ENCODE results near the gene NME4.

NME4 gene

DNA sequence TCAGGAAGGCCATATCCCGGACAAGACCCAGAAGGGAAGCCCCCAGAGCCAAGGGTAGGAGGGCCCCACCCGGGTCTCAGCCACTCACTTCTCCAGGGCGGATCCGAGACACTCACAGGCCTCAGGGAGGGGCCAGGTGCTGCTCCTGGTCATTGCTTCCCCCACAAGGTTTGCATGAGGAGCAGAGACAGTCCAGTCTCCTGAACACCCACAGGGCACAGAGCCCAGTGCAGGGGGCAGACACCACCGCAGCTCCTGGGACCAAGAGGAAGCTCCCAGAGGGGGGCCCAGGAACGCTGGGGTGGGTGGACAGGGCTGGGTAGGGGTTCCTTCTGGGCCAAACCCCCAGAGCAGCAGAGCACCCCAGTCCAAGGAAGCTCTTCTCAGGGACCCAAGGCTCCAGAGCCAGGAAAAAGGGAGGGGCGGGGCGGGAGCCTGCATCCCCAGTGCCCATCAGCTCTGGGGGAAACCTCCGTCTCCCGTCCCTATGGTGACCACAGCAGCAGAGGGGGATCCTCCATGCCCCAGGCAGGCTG is 26.0 kb upstream of the NME4 start:
- DNase-seq (ENCODE audit: extremely low read depth, low read depth) = no peak
- TF ChIP-seq, protein P1, sequence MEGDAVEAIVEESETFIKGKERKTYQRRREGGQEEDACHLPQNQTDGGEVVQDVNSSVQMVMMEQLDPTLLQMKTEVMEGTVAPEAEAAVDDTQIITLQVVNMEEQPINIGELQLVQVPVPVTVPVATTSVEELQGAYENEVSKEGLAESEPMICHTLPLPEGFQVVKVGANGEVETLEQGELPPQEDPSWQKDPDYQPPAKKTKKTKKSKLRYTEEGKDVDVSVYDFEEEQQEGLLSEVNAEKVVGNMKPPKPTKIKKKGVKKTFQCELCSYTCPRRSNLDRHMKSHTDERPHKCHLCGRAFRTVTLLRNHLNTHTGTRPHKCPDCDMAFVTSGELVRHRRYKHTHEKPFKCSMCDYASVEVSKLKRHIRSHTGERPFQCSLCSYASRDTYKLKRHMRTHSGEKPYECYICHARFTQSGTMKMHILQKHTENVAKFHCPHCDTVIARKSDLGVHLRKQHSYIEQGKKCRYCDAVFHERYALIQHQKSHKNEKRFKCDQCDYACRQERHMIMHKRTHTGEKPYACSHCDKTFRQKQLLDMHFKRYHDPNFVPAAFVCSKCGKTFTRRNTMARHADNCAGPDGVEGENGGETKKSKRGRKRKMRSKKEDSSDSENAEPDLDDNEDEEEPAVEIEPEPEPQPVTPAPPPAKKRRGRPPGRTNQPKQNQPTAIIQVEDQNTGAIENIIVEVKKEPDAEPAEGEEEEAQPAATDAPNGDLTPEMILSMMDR (IDR thresholded peaks at IDR 0.05; ENCODE audit: low read depth, low read length) = no peak

DNA sequence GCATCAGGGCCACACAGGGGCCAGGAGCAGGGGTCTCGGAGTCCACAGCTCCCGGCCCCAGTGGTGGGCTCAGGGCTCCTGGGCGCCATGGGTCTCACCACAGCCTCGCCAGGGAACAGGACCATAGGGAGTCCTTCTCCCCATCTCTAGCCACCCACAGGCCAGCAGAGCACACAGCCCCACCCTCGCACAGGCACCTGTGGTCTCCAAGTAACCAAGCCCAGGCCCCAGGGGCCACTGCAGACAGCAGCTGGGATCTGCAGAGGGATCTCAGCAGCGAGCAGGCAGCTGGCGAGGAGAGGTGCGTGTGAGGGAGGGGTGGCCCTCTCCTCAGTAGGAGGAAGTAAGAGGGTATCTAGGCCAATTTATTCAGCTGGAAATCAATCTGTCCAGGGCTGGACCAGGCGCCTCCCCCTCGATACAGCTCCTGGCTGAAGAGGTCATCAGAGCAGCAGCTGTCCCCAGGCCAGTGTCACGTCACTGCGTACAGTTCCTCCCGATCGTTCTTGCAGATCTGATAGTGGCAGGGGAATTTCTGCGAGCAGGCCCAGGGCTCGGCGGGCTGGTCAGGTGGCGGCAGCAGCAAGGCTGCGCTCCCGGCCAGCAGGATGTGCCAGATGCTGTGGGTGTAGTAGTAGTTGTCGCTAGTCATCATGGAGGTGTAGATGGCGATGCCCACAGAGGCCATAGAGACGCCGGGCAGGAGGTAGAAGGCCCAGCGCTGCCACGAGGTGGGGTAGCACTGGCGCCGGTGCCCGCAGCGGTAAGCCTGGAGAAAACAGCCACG is 25.3 kb upstream of the NME4 start:
- DNase-seq (ENCODE audit: extremely low read depth, low read depth) = no peak

DNA sequence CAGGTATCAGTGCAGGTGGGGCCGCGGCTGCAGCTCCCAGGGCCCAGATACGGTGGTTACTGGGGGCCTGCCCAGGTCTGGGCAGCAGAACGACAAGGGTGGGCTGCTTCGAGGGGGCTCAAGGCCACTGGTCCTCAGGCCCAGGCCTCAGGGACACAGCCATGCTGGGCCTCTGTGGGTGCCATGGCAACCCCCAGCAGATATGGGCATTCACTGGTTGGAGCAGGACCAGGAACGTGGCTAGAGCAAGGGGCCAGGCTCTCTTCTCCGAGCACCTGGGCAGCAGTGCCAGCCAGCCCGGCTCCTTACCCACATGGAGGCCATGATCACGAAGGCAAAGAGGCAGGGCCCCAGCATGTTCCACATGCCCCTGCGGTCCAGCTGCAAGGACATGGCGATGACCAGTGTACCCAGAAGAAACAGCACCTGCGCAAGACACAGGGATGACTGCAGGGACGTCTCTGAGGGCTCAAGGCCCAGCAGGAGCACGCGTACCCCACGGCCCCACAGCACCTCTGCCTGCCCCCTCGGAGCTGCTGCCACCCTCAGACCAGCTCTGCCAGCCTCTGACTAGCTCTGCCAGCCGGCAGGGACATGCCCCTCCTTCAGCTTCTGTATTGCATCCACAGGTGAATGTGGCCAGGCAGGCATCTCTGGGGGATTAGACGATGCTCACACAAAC is 24.6 kb upstream of the NME4 start:
- TF ChIP-seq, protein P1 (IDR thresholded peaks at IDR 0.05; ENCODE audit: low read depth, low read length) = no peak
- no peak for DNase-seq (ENCODE audit: extremely low read depth, low read depth)

More for the DNA sequence above, 25.3 kb upstream of the NME4 start:
- TF ChIP-seq, protein P1 (IDR thresholded peaks at IDR 0.05; ENCODE audit: low read depth, low read length) = no peak

DNA sequence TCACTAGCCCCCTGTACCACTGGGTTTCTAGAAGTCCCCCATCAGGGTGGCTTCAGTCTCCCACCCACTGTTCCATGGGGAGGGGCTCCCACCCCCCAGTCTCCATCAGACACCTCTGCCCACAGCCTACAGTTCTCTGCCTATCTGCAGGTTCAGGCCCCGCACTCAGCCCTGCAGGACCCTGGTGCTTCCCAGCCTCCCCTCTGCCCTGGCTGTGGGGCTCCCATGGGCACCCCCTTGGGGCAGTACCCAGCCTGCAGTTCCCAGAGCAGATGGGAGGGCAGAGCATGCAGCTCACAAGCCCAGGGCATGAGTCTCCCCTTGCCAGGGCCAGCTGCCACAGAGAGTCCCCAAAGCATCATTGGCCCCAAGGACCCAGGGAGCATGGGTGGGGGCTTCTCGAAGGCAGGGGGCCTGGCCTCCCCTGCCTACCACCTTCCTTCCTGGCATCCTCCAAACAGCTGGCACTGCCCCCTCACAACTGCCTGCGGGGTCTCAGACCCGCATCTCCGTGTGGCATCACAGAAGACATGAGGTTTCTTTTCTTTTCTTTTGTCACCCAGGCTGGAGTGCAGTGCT is 23.9 kb upstream of the NME4 start:
- TF ChIP-seq, protein P1 (IDR thresholded peaks at IDR 0.05; ENCODE audit: low read depth, low read length) = no peak
- no peak for DNase-seq (ENCODE audit: extremely low read depth, low read depth)

DNA sequence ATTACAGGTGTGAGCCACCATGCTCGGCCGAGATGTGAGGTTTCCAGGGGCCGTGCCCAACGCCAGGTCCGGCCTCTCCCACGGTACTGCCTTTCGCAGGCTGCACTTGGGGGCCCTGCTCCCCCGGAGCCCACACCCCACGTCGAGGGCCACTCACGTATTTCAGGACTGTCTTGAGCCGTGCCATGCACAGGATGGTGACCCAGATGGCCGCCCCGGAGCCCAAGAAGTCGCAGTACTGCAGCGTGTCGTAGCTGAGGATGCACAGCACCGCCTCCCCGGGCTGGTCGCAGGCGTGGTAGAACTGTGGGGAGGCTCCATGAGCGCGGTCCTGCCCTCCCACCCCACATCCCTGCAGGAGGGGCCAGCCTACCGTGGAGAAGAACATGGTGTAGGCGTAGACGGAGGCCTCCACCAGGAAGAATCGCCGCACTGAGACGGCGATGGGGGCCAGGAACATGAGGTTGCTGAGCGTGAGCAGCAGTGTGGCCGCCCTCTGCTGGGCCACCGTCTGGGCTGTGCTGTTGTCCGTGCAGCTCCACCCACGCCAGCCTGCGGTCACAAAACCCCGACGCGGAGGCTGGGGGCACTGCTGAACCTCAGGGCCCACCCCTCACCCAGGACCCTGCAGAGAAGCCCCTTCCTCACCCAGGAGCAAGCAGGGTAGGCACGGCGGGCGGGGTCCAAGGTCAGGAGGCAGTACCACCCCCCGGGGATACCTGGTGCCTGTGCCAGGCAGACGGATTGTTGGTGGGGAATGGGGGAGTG is 23.0 kb upstream of the NME4 start:
- TF ChIP-seq, protein P1 (IDR thresholded peaks at IDR 0.05; ENCODE audit: low read depth, low read length) = no peak
- no peak for DNase-seq (ENCODE audit: extremely low read depth, low read depth)

DNA sequence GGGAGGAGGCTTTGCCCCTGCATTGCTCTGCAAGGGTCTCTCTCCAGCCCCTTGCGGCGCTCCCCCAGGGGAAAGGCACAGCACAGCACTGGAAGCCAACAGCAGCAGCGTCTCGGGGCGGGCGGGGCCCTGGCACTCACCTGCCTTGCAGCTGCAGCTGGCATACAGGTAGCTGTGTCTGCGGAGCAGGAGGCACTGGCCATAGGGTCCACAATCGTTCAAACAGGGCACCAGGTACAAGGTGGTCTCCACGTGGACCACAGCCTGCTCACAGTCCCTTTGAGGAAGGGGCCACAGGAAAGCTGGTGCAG is 22.4 kb upstream of the NME4 start:
- TF ChIP-seq, protein P1 (IDR thresholded peaks at IDR 0.05; ENCODE audit: low read depth, low read length) = no peak

More for the DNA sequence above, 22.4 kb upstream of the NME4 start:
- DNase-seq (ENCODE audit: extremely low read depth, low read depth) = no peak

All from AG09319 (cell line).